Vagina (tissue), 2 donors: ENCODE measurements around the gene PCDHAC1.

Experiments used
- CTCF ChIP-seq, 3 experiments: fragments of 450-650 bp in 2 of 3; fragments of 200-600 bp in 1 of 3; sonication (generic) in 1 of 3; IDR thresholded peaks; one replicate each; pipeline ENCODE4 v1.5.1; 2017 to 2019; ENCODE audit warnings: antibody characterized with exemption in 3 of 3, mild to moderate bottlenecking in 2 of 3, moderate library complexity in 2 of 3
- POLR2A ChIP-seq, 2 donors: fragments of 450-650 bp; IDR thresholded peaks; one replicate each; pipeline ENCODE4 v1.6.1; 2017; ENCODE audit warnings: antibody characterized with exemption in 2 of 2, mild to moderate bottlenecking in 2 of 2, moderate library complexity in 2 of 2
- POLR2AphosphoS5 ChIP-seq, 2 donors: sonication (generic); formaldehyde crosslinking; IDR thresholded peaks; one replicate each; pipeline ENCODE4 v1.9.0; 2017; ENCODE audit warnings: antibody characterized with exemption in 2 of 2, mild to moderate bottlenecking in 2 of 2, low read depth in 1 of 2; ENCODE audit not compliant: insufficient read depth in 1 of 2

- no peak for TF ChIP-seq CTCF (IDR thresholded peaks at IDR 0.05)
- no peak for TF ChIP-seq POLR2AphosphoS5 (IDR thresholded peaks at IDR 0.05; ENCODE audit: insufficient read depth in 1 of 2, low read depth in 1 of 2)
- no peak for TF ChIP-seq POLR2A (IDR thresholded peaks at IDR 0.05)
Measured at GRCh38 chr5:140962190-140962589, 36.1 kb downstream of the PCDHAC1 start.
